B cell (primary cell): ENCODE measurements around the gene FAM53A.

Experiments used
- EZH2 ChIP-seq: IDR thresholded peaks from 2 replicates; pipeline ENCODE4 v1.6.1; 2012; ENCODE audit warnings: borderline replicate concordance, low read depth, mild to moderate bottlenecking, moderate library complexity, low read length; ENCODE audit not compliant: insufficient read depth, poor library complexity, severe bottlenecking
- TF ChIP-seq, protein P1 (sequence below): fragments of 200-600 bp; IDR thresholded peaks from one replicate; pipeline ENCODE4 v1.8.0; 2022; ENCODE audit warnings: antibody characterized with exemption, mild to moderate bottlenecking

GRCh38 chr4:1669850-1670249 lies 14.3 kb downstream of the FAM53A start:
- TF ChIP-seq, protein P1, sequence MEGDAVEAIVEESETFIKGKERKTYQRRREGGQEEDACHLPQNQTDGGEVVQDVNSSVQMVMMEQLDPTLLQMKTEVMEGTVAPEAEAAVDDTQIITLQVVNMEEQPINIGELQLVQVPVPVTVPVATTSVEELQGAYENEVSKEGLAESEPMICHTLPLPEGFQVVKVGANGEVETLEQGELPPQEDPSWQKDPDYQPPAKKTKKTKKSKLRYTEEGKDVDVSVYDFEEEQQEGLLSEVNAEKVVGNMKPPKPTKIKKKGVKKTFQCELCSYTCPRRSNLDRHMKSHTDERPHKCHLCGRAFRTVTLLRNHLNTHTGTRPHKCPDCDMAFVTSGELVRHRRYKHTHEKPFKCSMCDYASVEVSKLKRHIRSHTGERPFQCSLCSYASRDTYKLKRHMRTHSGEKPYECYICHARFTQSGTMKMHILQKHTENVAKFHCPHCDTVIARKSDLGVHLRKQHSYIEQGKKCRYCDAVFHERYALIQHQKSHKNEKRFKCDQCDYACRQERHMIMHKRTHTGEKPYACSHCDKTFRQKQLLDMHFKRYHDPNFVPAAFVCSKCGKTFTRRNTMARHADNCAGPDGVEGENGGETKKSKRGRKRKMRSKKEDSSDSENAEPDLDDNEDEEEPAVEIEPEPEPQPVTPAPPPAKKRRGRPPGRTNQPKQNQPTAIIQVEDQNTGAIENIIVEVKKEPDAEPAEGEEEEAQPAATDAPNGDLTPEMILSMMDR: no peak
- no peak for TF ChIP-seq EZH2
